Measurements from ENCODE around the gene MRPL49.

- no peak for TF ChIP-seq HNRNPUL1 (IDR thresholded peaks at IDR 0.05; ENCODE audit: low read length)
- TF ChIP-seq EGR1 (conservative IDR thresholded peaks at IDR 0.05): no peak
- no peak for TF ChIP-seq PHF20 (IDR thresholded peaks at IDR 0.05; ENCODE audit: partially characterized antibody)
- TF ChIP-seq SAFB2 (IDR thresholded peaks at IDR 0.05; ENCODE audit: borderline replicate concordance, low read depth, low read length, severe bottlenecking): no peak
These were observed 30.0 kb downstream of the MRPL49 start for GRCh38 chr11:65152122-65152521.
